ENCODE results near the gene STK32B.

DNA sequence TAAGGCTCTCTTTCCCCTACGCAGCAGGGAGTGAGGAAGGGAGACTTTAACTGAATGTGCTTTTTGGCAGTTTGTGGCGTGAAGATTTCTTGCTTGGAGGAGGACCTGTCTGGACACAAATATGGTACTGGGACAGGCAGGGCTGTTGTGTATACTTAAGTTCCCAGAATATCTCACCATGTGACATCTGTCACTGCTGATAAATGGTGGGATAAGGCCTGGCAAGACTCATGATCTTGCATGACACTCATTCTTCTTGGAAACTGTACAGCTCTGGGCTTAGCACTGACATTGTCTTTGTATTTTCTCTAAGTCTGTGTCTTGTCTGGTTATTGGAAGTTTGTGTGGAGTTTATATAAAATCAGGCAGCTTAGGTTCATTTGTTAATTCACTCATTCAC lies 93.1 kb downstream of the STK32B start:
- TF ChIP-seq, protein P1, sequence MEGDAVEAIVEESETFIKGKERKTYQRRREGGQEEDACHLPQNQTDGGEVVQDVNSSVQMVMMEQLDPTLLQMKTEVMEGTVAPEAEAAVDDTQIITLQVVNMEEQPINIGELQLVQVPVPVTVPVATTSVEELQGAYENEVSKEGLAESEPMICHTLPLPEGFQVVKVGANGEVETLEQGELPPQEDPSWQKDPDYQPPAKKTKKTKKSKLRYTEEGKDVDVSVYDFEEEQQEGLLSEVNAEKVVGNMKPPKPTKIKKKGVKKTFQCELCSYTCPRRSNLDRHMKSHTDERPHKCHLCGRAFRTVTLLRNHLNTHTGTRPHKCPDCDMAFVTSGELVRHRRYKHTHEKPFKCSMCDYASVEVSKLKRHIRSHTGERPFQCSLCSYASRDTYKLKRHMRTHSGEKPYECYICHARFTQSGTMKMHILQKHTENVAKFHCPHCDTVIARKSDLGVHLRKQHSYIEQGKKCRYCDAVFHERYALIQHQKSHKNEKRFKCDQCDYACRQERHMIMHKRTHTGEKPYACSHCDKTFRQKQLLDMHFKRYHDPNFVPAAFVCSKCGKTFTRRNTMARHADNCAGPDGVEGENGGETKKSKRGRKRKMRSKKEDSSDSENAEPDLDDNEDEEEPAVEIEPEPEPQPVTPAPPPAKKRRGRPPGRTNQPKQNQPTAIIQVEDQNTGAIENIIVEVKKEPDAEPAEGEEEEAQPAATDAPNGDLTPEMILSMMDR (IDR thresholded peaks at IDR 0.05) = no peak
- TF ChIP-seq POLR2A (IDR thresholded peaks at IDR 0.05) = no peak
